Pancreas (tissue), 10 donors: ENCODE measurements around the gene GUCY2D. TPM values are rescaled to one million over a fixed set of nuclear protein-coding genes. Genes with fewer than 3 reads are reported as not detected.

Experiments
- ATAC-seq, 4 donors: fragments of 200-7000 bp; cut with Tn5 transposase; one replicate each; pipeline versions ENCODE4 v1.8.0 to v1.9.1; 2020; ENCODE audit warnings: mild to moderate bottlenecking in 4 of 4, moderate library complexity in 4 of 4
- DNase-seq, 6 donors: peaks; one replicate each; pipeline ENCODE4 v3.0.0-alpha.2; 2020
- FAIRE-seq: peaks from 2 replicates; lab custom pipeline; 2012; peaks lifted over from hg19 to GRCh38; lab: Jason Lieb, UNC
- H3K27ac ChIP-seq, 4 donors: fragments of 200-600 bp; sonication (generic); 1 replicate in 3 of 4; 2 replicates in 1 of 4; pipeline versions ENCODE4 v1.5.0 to v1.8.0; 2020
- H3K27me3 ChIP-seq, 4 donors: fragments of 200-600 bp; one replicate each; pipeline ENCODE4 v1.8.0; 2021
- H3K36me3 ChIP-seq, 3 donors: fragments of 200-600 bp; sonication (generic) in 1 of 3; one replicate each; pipeline versions ENCODE4 v1.5.0 to v1.8.0; 2020 to 2021
- H3K4me1 ChIP-seq, 3 donors: fragments of 200-600 bp; one replicate each; pipeline ENCODE4 v1.8.0; 2021
- H3K4me3 ChIP-seq, 4 donors: fragments of 200-600 bp; sonication (generic) in 2 of 4; one replicate each; pipeline versions ENCODE4 v1.5.0 to v1.8.0; 2020 to 2021
- H3K9me3 ChIP-seq, 4 donors: fragments of 200-600 bp; one replicate each; pipeline ENCODE4 v1.8.0; 2021
- WGBS, 2 donors: extraction: QIAGEN DNeasy Blood & Tissue Kit; methylation state at CpG; one replicate each; pipeline ENCODE4 v1.1.7; 2013; 5-methylcytosine and 5-hydroxymethylcytosine counted together
- intact Hi-C, 3 donors: fragments of 100-400 bp; cut with DNase I; formaldehyde crosslinking; loops; one replicate each; pipeline versions ENCODE4 v1.11.1 to v1.14.2; 2022
- polyA plus RNA-seq, 2 donors: library from polyadenylated mRNA; stranded (reverse); fragments of 200-250 nt; gene quantifications; one replicate each; pipeline ENCODE4 v1.2.3, GENCODE V29; 2013
- total RNA-seq, 6 donors: library from RNA; stranded (reverse); fragmentation: NEBNext Ultra II Directional in 4 of 6; extraction: Animal tissue kit (Norgen Biotek cat#: 25700) in 4 of 6; gene quantifications; one replicate each; pipeline versions ENCODE4 v1.2.1 to v1.2.4, GENCODE V29; 2021 to 2023
- TF ChIP-seq, protein P1 (sequence below), 4 donors: fragments of 200-600 bp; sonication (generic) in 3 of 4; IDR thresholded peaks; one replicate each; pipeline versions ENCODE4 v1.5.0 to v1.8.0; 2021; ENCODE audit warnings: antibody characterized with exemption in 4 of 4
- donor health status: healthy with polysubstance abuse.
- donor health status: DM: no; HTN: no; CAD: no; lungs with moderate emphysema.
- donor health status: DM: no; HTN: no; CAD: no.
- donor health status: control.
- donor health status: control.
- donor health status: Bipolar disorder and iron deficiency.
- donor health status: DM: yes; HTN: yes; CAD: no.
- donor health status: DM: no; HTN: no; CAD: no.
- donor health status: DM: no; HTN: no; CAD: no.
- donor health status: DM: yes; HTN: yes; CAD: no.

GUCY2D gene
- total and polyA plus RNA-seq, 8 donors: 0.02 to 0.47 (median 0.23) TPM; not detected in 2

DNA sequence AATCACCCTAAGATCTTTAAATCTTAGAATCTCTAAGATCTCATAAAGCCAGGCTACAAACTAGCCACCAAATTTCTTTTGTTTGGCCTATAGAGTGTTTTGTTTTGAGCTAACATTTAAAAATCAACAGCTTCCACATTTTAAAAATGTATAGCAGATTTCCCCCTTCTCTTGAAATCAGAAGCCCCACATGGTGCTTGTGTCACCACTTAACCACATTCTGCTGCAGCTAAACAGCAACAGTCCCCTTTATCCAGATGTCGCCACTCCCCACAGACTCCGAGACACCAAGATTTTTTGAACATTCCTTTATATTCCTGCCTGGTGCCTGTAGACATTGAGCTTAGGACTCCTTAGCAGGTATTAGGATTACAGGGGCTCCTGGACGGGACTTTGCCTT lies 16.0 kb downstream of the GUCY2D start:
- no peak for FAIRE-seq
- intact Hi-C loops: no loop called here
- TF ChIP-seq, protein P1, sequence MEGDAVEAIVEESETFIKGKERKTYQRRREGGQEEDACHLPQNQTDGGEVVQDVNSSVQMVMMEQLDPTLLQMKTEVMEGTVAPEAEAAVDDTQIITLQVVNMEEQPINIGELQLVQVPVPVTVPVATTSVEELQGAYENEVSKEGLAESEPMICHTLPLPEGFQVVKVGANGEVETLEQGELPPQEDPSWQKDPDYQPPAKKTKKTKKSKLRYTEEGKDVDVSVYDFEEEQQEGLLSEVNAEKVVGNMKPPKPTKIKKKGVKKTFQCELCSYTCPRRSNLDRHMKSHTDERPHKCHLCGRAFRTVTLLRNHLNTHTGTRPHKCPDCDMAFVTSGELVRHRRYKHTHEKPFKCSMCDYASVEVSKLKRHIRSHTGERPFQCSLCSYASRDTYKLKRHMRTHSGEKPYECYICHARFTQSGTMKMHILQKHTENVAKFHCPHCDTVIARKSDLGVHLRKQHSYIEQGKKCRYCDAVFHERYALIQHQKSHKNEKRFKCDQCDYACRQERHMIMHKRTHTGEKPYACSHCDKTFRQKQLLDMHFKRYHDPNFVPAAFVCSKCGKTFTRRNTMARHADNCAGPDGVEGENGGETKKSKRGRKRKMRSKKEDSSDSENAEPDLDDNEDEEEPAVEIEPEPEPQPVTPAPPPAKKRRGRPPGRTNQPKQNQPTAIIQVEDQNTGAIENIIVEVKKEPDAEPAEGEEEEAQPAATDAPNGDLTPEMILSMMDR (IDR thresholded peaks at IDR 0.05): no peak
- H3K27me3 ChIP-seq: no peaks in the 10 kb centered on the region
- no peaks in the 10 kb centered on the region for H3K9me3 ChIP-seq
- no peaks in the 10 kb centered on the region for H3K36me3 ChIP-seq
- WGBS, 2 donors: 84 to 89% methylated on average over 3 of the region's 3 CpGs
- DNase-seq: no peak
- H3K27ac ChIP-seq: no peak overlapping the region
- peaks cover 5 to 8% (median 7%) of the 10 kb centered on the region in 3 donors for H3K4me1 ChIP-seq
- ATAC-seq: no peak
- no peak overlapping the region for H3K4me3 ChIP-seq

DNA sequence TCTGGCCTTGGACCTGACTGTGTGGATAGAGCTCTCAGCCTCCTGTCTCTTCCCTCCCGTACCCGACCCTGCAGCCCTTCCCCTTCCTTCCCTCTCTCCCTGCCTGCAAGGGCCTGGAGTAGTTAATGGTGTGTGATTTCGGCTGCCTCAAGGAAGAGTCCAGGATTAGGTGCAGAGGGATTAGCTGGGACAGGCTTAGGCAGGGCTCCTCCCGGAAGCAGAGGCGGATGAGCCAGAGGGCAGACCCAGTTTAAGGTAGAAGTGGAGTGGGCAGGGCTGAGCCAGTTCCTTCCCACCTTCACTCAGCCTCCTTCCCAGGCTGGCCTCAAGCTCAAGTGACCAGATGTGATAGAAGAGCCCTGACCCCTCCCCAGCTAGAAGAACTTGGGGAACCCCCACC lies 16.8 kb downstream of the GUCY2D start:
- H3K27me3 ChIP-seq: no peaks in the 10 kb centered on the region
- TF ChIP-seq, protein P1 (IDR thresholded peaks at IDR 0.05): no peak
- peaks cover 5 to 8% (median 7%) of the 10 kb centered on the region in 3 donors for H3K4me1 ChIP-seq
- DNase-seq (no peak), FAIRE-seq (no peak), ATAC-seq (no peak)
- intact Hi-C loops: no loop called here
- H3K27ac ChIP-seq: no peak overlapping the region
- WGBS, 2 donors: 78 to 80% methylated on average over 5 of the region's 5 CpGs
- no peaks in the 10 kb centered on the region for H3K36me3 ChIP-seq
- no peaks in the 10 kb centered on the region for H3K9me3 ChIP-seq
- H3K4me3 ChIP-seq: no peak overlapping the region

DNA sequence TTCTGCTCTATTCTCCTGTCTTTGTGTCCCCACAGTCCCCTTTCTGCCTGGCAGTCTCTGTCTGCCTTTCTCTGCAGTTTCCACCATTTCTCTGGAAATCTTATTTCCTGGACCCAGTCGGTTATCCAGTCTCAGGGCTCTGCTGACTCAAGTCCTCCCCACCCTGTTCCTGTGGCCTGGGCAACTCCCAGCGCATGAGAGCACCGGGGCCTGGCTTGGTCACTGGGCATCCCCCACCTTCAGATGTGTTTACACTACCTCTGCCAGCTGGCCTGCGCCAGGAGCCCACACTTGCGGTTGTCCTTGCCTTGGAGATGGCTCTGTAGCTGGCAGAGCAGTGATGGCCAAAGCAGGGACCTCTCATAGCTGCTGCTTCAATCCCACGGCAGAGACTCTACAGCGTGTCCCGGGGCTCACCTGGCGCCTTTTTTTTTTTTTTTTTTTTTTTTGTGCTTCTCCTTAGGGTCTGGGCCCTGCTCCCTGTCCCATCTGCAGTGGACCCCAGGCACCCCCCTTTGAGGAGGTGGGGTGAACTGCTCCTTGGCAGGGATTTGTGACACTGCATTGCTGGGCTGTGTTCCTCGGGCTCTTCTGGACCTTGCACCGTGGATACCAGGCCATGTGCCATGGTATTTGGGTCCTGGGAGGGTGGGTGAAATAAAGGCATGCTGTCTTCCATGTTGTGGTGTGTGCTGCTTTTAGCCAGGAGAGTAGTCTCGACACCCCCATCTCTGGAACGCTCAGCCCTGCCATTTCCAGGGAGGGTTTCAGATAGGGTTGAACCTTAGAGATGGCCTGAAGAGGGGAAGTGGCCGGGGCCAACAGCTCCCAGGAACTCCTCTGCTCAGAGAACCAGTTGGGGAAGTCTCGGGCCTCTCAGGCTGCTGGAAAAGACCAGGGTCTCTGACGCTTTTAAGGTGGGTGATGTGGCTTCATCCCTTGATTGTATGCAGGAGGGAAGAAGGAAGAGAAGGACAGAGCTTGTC lies 17.5 kb downstream of the GUCY2D start:
- TF ChIP-seq, protein P1 (IDR thresholded peaks at IDR 0.05): no peak
- Histone ChIP-seq H3K36me3 (no peaks in the 10 kb centered on the region), H3K27me3 (no peaks in the 10 kb centered on the region), H3K27ac (no peak overlapping the region), H3K9me3 (no peaks in the 10 kb centered on the region), H3K4me1 (peaks cover 5 to 8% (median 7%) of the 10 kb centered on the region in 3 donors), H3K4me3 (no peak overlapping the region)
- DNase-seq (no peak), FAIRE-seq (no peak), ATAC-seq (peak in 1 of 4 donors; percentile 10)
- intact Hi-C loops: no loop called here
- WGBS, 2 donors: 77 to 87% methylated on average over 16 of the region's 16 CpGs

DNA sequence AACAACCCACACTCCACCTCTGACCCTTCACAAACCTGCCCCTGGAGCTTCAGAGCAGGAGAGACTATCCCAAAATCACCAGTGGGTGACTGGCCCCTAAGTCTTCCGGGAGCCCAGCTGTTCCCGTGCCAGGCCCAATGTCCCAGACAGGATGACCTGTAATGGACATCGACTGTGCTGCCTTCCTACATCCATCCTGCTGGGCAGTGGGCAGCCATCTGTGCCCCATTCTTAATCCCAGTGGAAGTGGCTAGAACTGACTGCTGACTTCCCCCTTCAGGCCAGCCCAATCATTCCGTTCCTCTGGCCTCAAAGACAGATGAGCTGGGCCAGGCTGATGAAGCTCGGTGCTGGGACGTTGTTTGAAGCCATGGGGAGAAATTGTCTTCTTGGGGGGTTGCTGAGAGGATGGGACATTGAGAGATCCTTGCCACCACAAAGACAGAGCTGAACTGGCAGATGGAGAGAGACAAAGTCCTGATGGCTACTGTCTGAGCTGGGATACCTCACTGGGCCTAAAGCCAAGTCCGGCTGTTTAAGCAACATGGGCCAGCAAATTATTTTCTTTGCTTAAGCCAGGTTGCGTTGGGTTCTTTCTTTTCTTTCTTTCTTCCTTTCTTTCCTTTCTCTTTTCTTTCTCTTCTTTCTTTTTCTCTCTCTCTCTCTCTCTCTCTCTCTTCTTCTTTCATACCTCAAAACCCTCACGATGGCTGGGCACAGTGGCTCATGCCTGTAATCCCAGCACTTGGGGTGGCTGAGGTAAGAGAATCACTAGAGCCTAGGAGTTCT lies 18.6 kb downstream of the GUCY2D start:
- ATAC-seq (no peak), FAIRE-seq (no peak), DNase-seq (no peak)
- no peaks in the 10 kb centered on the region for H3K9me3 ChIP-seq
- H3K27ac ChIP-seq: no peak overlapping the region
- H3K27me3 ChIP-seq: no peaks in the 10 kb centered on the region
- peaks cover 5 to 8% (median 7%) of the 10 kb centered on the region in 3 donors for H3K4me1 ChIP-seq
- no peak overlapping the region for H3K4me3 ChIP-seq
- intact Hi-C loops: no loop called here
- TF ChIP-seq, protein P1 (IDR thresholded peaks at IDR 0.05): no peak
- WGBS, 2 donors: 87 to 88% methylated on average over 9 of the region's 9 CpGs
- H3K36me3 ChIP-seq: no peaks in the 10 kb centered on the region
